Neural cell (in vitro differentiated cells): ENCODE measurements around the gene CNTNAP2.

ENCODE experiments used
- CTCF ChIP-seq: fragments of 450-650 bp; IDR thresholded peaks from 2 replicates; pipeline ENCODE4 v1.5.1; 2014; ENCODE audit warnings: antibody characterized with exemption, mild to moderate bottlenecking, moderate library complexity; ENCODE audit not compliant: poor library complexity, severe bottlenecking
- POLR2AphosphoS5 ChIP-seq: IDR thresholded peaks from 2 replicates; pipeline ENCODE4 v1.6.1; 2012
- REST ChIP-seq: IDR thresholded peaks from 2 replicates; pipeline ENCODE4 v1.6.1; 2012; ENCODE audit warnings: borderline replicate concordance
- SMC3 ChIP-seq: fragments of 450-650 bp; conservative IDR thresholded peaks from 2 replicates; pipeline ENCODE4 v1.6.1; 2014; ENCODE audit warnings: antibody characterized with exemption, mild to moderate bottlenecking, moderate library complexity; ENCODE audit not compliant: poor library complexity
- TAF1 ChIP-seq: IDR thresholded peaks from 2 replicates; pipeline ENCODE4 v1.6.1; 2012; ENCODE audit warnings: low read depth

GRCh38 chr7:146117576-146117975, 975 bp downstream of the CNTNAP2 start:
- TF ChIP-seq CTCF (no peak), TAF1 (no peak), SMC3 (peak; percentile 38), REST (no peak), POLR2AphosphoS5 (no peak)
